Amniotic epithelial cell (primary cell): Measurements from ENCODE around the gene PTTG2.

ENCODE experiments used
- DNase-seq: peaks from one replicate; pipeline ENCODE4 v3.0.0-alpha.2; 2010; ENCODE audit warnings: low read depth

PTTG2 gene

DNA sequence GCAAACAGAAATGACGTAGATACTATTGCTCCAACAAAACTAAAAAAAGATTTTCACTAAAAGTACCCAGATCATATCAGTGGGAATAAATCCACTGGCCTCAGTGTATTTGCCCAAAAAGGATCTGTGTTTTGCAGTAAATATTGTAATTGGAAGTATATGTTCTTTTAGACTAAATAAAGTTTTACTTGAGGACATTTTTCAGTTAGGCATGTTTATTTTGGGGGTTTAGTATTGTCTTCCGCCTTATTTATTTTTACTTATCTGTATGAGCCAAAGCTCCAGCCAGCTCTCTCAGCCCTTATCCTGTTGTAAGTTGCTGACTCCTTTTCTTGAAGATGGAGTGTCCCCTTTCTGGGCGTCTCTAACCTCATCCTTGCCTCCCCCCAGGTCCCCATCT lies 49.8 kb downstream of the PTTG2 start:
- no peak for DNase-seq
